ENCODE data around the gene TMEM72. TPM values are rescaled to one million over a fixed set of nuclear protein-coding genes. Genes with fewer than 3 reads are reported as not detected.

The TMEM72 gene
- total RNA-seq, 2 experiments from 2014 or later, result not detected

DNA sequence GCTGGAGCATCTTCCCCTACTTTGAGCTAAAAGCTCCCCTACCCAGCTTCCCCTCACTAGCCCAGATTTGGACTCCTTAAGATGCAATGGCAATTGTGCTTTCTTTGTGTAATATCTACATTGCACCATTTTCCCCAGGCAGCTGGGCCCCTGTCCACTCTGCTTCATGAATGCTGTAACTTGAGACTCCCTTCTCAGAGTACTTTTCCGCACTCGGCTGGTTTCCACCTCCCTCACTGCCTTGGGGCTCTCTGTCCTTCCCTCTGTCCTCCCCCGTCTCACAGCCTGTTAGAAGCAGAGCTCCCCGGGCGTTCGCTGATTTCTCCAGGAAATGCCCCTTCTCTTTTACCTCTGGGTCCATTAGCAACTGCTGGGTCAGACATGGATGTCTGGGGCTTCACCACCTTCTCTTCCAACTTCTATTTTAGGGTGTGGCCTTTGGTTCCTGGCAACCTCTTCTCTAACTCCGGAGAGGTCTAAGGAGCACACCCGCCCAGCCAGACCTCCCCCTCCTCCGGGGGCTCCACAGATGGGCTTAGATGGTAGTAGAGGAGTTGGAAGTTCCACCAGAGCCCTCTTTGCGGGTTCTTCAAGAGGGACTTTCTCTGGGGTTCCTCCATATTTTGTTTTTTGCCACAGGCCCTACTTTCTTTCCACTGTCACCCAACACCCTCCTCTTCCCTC lies 2.9 kb upstream of the TMEM72 start:
- intact Hi-C loops (cut with DNase I, micrococcal nuclease), result no loop called here
- no peak for ATAC-seq
- Mint-ChIP-seq H3K27me3 (no peaks in the 10 kb centered on the region), H3K36me3 (ENCODE audit: low read depth) (no peaks in the 10 kb centered on the region), H3K4me3 (no peak overlapping the region), H3K4me1 (peaks cover 3% of the 10 kb centered on the region), H3K27ac (no peak overlapping the region), H3K9me3 (ENCODE audit: low read depth) (no peaks in the 10 kb centered on the region)
- POLR2A ChIA-PET, result no interaction called here
- no peak for DNase-seq
- CTCF ChIA-PET, result interaction anchor here (0.6 kb wide), 1 partner anchor 471 kb away, joined by 3 read pairs; no protein-coding TSS in a partner anchor

GRCh38 chr10:44908936-44909630 lies 2.1 kb upstream of the TMEM72 start:
- no peak overlapping the region for H3K4me3 Mint-ChIP-seq
- H3K27ac Mint-ChIP-seq, result no peak overlapping the region
- CTCF ChIA-PET, result interaction anchor here (0.6 kb wide), 1 partner anchor 472 kb away, joined by 3 read pairs; no protein-coding TSS in a partner anchor
- no peaks in the 10 kb centered on the region for H3K27me3 Mint-ChIP-seq
- no peaks in the 10 kb centered on the region for H3K36me3 Mint-ChIP-seq (ENCODE audit: low read depth)
- intact Hi-C loops (cut with DNase I, micrococcal nuclease), result no loop called here
- H3K4me1 Mint-ChIP-seq, result peaks cover 11% of the 10 kb centered on the region
- POLR2A ChIA-PET, result no interaction called here
- ATAC-seq (no peak), DNase-seq (no peak)
- H3K9me3 Mint-ChIP-seq (ENCODE audit: low read depth), result no peaks in the 10 kb centered on the region

GRCh38 chr10:44909910-44910309 lies 1.2 kb upstream of the TMEM72 start:
- Mint-ChIP-seq H3K27ac (no peak overlapping the region), H3K4me3 (no peak overlapping the region), H3K27me3 (no peaks in the 10 kb centered on the region), H3K36me3 (ENCODE audit: low read depth) (no peaks in the 10 kb centered on the region), H3K4me1 (peaks cover 14% of the 10 kb centered on the region), H3K9me3 (ENCODE audit: low read depth) (no peaks in the 10 kb centered on the region)
- ChIA-PET CTCF (interaction anchor here (0.6 kb wide), 1 partner anchor 37 kb away, joined by 3 read pairs; no protein-coding TSS in a partner anchor), POLR2A (no interaction called here)
- no peak for DNase-seq
- no peak for ATAC-seq
- intact Hi-C loops (cut with DNase I, micrococcal nuclease), result no loop called here

GRCh38 chr10:44910602-44911001 lies 535 bp upstream of the TMEM72 start:
- ChIA-PET POLR2A (interaction anchor here (0.6 kb wide), 1 partner anchor 312 kb away, joined by 4 read pairs; no protein-coding TSS in a partner anchor), CTCF (no interaction called here)
- no peaks in the 10 kb centered on the region for H3K27me3 Mint-ChIP-seq
- H3K27ac Mint-ChIP-seq, result no peak overlapping the region
- H3K4me3 Mint-ChIP-seq, result no peak overlapping the region
- no peaks in the 10 kb centered on the region for H3K9me3 Mint-ChIP-seq (ENCODE audit: low read depth)
- peaks cover 14% of the 10 kb centered on the region for H3K4me1 Mint-ChIP-seq
- ATAC-seq, result no peak
- H3K36me3 Mint-ChIP-seq (ENCODE audit: low read depth), result no peaks in the 10 kb centered on the region
- no peak for DNase-seq
- intact Hi-C loops (cut with DNase I, micrococcal nuclease), result no loop called here

DNA sequence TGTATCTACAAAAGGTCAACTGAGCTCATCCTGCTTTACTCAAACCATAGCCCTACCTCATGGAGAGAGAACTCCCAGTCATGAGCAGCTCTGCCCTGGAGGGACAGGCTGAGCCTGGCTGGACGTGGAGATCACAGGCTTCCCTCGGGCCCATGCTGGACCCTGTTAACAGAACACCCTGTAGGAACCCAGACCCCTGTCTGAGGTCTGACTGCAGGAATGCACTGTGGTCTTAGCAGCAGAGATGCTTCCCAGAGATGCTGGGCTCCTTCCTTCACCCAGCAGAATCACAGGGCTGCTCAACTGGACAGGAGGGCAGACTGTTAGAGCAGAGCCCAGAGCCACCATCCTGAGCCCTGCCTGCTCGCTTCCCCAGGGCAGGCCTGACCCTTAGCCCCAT lies 814 bp downstream of the TMEM72 start:
- H3K27me3 Mint-ChIP-seq, result no peaks in the 10 kb centered on the region
- ATAC-seq, result no peak
- H3K4me3 Mint-ChIP-seq, result no peak overlapping the region
- no peaks in the 10 kb centered on the region for H3K36me3 Mint-ChIP-seq (ENCODE audit: low read depth)
- H3K27ac Mint-ChIP-seq, result no peak overlapping the region
- DNase-seq, result no peak
- POLR2A ChIA-PET, result no interaction called here
- peaks cover 14% of the 10 kb centered on the region for H3K4me1 Mint-ChIP-seq
- CTCF ChIA-PET, result interaction anchor here (1.1 kb wide), 1 partner anchor 15 kb away, joined by 3 read pairs; no protein-coding TSS in a partner anchor
- intact Hi-C loops (cut with DNase I, micrococcal nuclease), result no loop called here
- H3K9me3 Mint-ChIP-seq (ENCODE audit: low read depth), result no peaks in the 10 kb centered on the region

- Mint-ChIP-seq H3K27me3 (no peaks in the 10 kb centered on the region), H3K36me3 (ENCODE audit: low read depth) (no peaks in the 10 kb centered on the region)
- intact Hi-C loops (cut with DNase I, micrococcal nuclease), result no loop called here
These were observed 2.4 kb downstream of the TMEM72 start for GRCh38 chr10:44913350-44914081.

GRCh38 chr10:44914891-44915290 lies 3.8 kb downstream of the TMEM72 start:
- ATAC-seq (no peak), DNase-seq (no peak)
- no peak overlapping the region for H3K27ac Mint-ChIP-seq
- ChIA-PET POLR2A (no interaction called here), CTCF (no interaction called here)
- no peak overlapping the region for H3K4me3 Mint-ChIP-seq
- no peaks in the 10 kb centered on the region for H3K9me3 Mint-ChIP-seq (ENCODE audit: low read depth)
- H3K36me3 Mint-ChIP-seq (ENCODE audit: low read depth), result no peaks in the 10 kb centered on the region
- peaks cover 14% of the 10 kb centered on the region for H3K4me1 Mint-ChIP-seq
- no peaks in the 10 kb centered on the region for H3K27me3 Mint-ChIP-seq
- intact Hi-C loops (cut with DNase I, micrococcal nuclease), result loop anchor here in 1 of 2 experiments (1.0 kb wide), 1 partner anchor 31 kb away; no protein-coding TSS in a partner anchor

More at GRCh38 chr10:44913350-44914081, 2.4 kb downstream of the TMEM72 start:
- peak; percentile 79 for ATAC-seq
- peak; percentile 31 for DNase-seq
- peak overlapping the region; percentile 68 for H3K27ac Mint-ChIP-seq
- H3K9me3 Mint-ChIP-seq (ENCODE audit: low read depth), result no peaks in the 10 kb centered on the region
- ChIA-PET POLR2A (no interaction called here), CTCF (interaction anchor here (0.6 to 1.1 kb wide), 2 partner anchors 17 to 59 kb away, joined by 3 read pairs; no protein-coding TSS in a partner anchor)
- no peak overlapping the region for H3K4me3 Mint-ChIP-seq
- H3K4me1 Mint-ChIP-seq, result peaks cover 14% of the 10 kb centered on the region

- no peak overlapping the region for H3K27ac Mint-ChIP-seq
- H3K9me3 Mint-ChIP-seq (ENCODE audit: low read depth), result no peaks in the 10 kb centered on the region
- intact Hi-C loops (cut with DNase I, micrococcal nuclease), result no loop called here
- POLR2A ChIA-PET, result no interaction called here
- ATAC-seq (no peak), DNase-seq (no peak)
- peaks cover 14% of the 10 kb centered on the region for H3K4me1 Mint-ChIP-seq
- H3K4me3 Mint-ChIP-seq, result no peak overlapping the region
- H3K36me3 Mint-ChIP-seq (ENCODE audit: low read depth), result no peaks in the 10 kb centered on the region
- CTCF ChIA-PET, result no interaction called here
- H3K27me3 Mint-ChIP-seq, result no peaks in the 10 kb centered on the region
These were observed 5.3 kb downstream of the TMEM72 start for GRCh38 chr10:44916429-44916828.

GRCh38 chr10:44917848-44918247 lies 6.7 kb downstream of the TMEM72 start:
- no peak for DNase-seq
- ATAC-seq, result no peak
- no peak overlapping the region for H3K4me3 Mint-ChIP-seq
- no peaks in the 10 kb centered on the region for H3K36me3 Mint-ChIP-seq (ENCODE audit: low read depth)
- intact Hi-C loops (cut with DNase I, micrococcal nuclease), result no loop called here
- ChIA-PET POLR2A (no interaction called here), CTCF (no interaction called here)
- H3K27me3 Mint-ChIP-seq, result no peaks in the 10 kb centered on the region
- no peaks in the 10 kb centered on the region for H3K9me3 Mint-ChIP-seq (ENCODE audit: low read depth)
- no peak overlapping the region for H3K27ac Mint-ChIP-seq
- peaks cover 14% of the 10 kb centered on the region for H3K4me1 Mint-ChIP-seq

GRCh38 chr10:44920252-44920651 lies 9.1 kb downstream of the TMEM72 start:
- no peaks in the 10 kb centered on the region for H3K36me3 Mint-ChIP-seq (ENCODE audit: low read depth)
- ATAC-seq (no peak), DNase-seq (no peak)
- intact Hi-C loops (cut with DNase I, micrococcal nuclease), result no loop called here
- ChIA-PET POLR2A (no interaction called here), CTCF (interaction anchor here (1.3 kb wide), 1 partner anchor 13 kb away, joined by 4 read pairs; no protein-coding TSS in a partner anchor)
- H3K4me3 Mint-ChIP-seq, result no peak overlapping the region
- H3K4me1 Mint-ChIP-seq, result no peaks in the 10 kb centered on the region
- H3K27ac Mint-ChIP-seq, result no peak overlapping the region
- H3K27me3 Mint-ChIP-seq, result no peaks in the 10 kb centered on the region
- H3K9me3 Mint-ChIP-seq (ENCODE audit: low read depth), result no peaks in the 10 kb centered on the region

DNA sequence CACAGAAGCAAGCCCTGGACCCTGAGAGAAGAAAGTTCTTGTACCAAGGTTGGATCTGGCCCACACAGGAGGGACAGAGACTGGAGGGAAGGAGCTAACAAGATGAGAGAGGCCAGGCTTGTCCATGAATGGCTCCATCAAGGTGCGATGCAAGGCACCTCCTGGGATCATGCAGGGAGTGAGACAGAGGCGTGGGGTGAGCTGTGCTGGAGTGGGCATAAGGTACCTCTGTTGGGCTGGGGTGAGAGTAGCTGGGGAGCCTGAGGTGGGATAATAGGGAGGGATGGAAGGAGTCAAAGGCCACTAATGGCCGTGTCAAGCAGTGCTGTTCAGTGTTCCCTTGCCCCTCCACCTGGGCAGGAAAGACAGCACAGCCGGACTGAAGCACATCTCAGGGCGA lies 9.9 kb downstream of the TMEM72 start:
- DNase-seq (no peak), ATAC-seq (no peak)
- Mint-ChIP-seq H3K4me3 (no peak overlapping the region), H3K36me3 (ENCODE audit: low read depth) (no peaks in the 10 kb centered on the region), H3K27me3 (no peaks in the 10 kb centered on the region), H3K27ac (no peak overlapping the region), H3K4me1 (no peaks in the 10 kb centered on the region), H3K9me3 (ENCODE audit: low read depth) (no peaks in the 10 kb centered on the region)
- ChIA-PET CTCF (interaction anchor here (0.5 to 1.3 kb wide), 3 partner anchors 12 to 1876 kb away, joined by 3 to 5 read pairs (median 4); no protein-coding TSS in a partner anchor), POLR2A (no interaction called here)
- intact Hi-C loops (cut with DNase I, micrococcal nuclease), result no loop called here

Data from activated CD4-positive, alpha-beta T cell treated with anti-CD3 and anti-CD28 coated beads for 36 hours (primary cell).